ENCODE data around the gene OR9Q2. TPM values are rescaled to one million over a fixed set of nuclear protein-coding genes. Genes with fewer than 3 reads are reported as not detected.
"Not testable (repeated sequence)": the region's sequence is repeated elsewhere in the genome, so short reads cannot be mapped to it uniquely, and the experiment has no call there.

Gene OR9Q2
- total RNA-seq: not detected

- DNase-seq: no peak
Measured at GRCh38 chr11:58188770-58189169, at the start of gene OR9Q2. Gene OR9Q2, plus strand, starts transcription at chr11:58189070. Its CDS starts 1,421 bp downstream, at chr11:58190491.

GRCh38 chr11:58142761-58143160 is 46.1 kb upstream of the OR9Q2 start:
- no peak for DNase-seq

- DNase-seq: no peak
Measured at GRCh38 chr11:58152781-58153180, 36.1 kb upstream of the OR9Q2 start.

- DNase-seq: no peak
Measured at GRCh38 chr11:58164389-58164788, 24.5 kb upstream of the OR9Q2 start.

- DNase-seq: no peak
Measured at GRCh38 chr11:58164990-58165389, 23.9 kb upstream of the OR9Q2 start.

GRCh38 chr11:58165504-58166106 is 23.3 kb upstream of the OR9Q2 start:
- no peak for DNase-seq

- no peak for DNase-seq
Measured at GRCh38 chr11:58177409-58178054, 11.3 kb upstream of the OR9Q2 start.

- DNase-seq: no peak
Measured at GRCh38 chr11:58178444-58178843, 10.4 kb upstream of the OR9Q2 start.

GRCh38 chr11:58179648-58180047 is 9.2 kb upstream of the OR9Q2 start:
- DNase-seq: no peak

GRCh38 chr11:58186938-58187337 is 1.9 kb upstream of the OR9Q2 start:
- DNase-seq: no peak

GRCh38 chr11:58192229-58192628 is 3.4 kb downstream of the OR9Q2 start:
- DNase-seq: no peak

- DNase-seq: no peak
Measured at GRCh38 chr11:58193391-58193790, 4.5 kb downstream of the OR9Q2 start.

GRCh38 chr11:58195939-58196338 is 7.1 kb downstream of the OR9Q2 start:
- DNase-seq: no peak

GRCh38 chr11:58199271-58199670 is 10.4 kb downstream of the OR9Q2 start:
- DNase-seq: no peak

- no peak for DNase-seq
Measured at GRCh38 chr11:58204042-58204441, 15.2 kb downstream of the OR9Q2 start, which contains the start of gene OR1S2. Gene OR1S2, minus strand, starts transcription at chr11:58204142. Its CDS starts 0 bp downstream, at chr11:58204142.

GRCh38 chr11:58212420-58212819 is 23.6 kb downstream of the OR9Q2 start, which contains the start of gene OR1S1:
Gene OR1S1, plus strand, starts transcription at chr11:58212720.
- DNase-seq: not testable (repeated sequence)

GRCh38 chr11:58216476-58216875 is 27.6 kb downstream of the OR9Q2 start:
- DNase-seq: no peak

- no peak for DNase-seq
Measured at GRCh38 chr11:58222721-58223120, 33.9 kb downstream of the OR9Q2 start.

- no peak for DNase-seq
Measured at GRCh38 chr11:58227956-58228615, 39.2 kb downstream of the OR9Q2 start.

Measured in effector CD4-positive, alpha-beta T cell (primary cell).